H1 (cell line): ENCODE results near the gene PPARA.

Source experiments
- CTCF ChIP-seq, 3 experiments: IDR thresholded peaks; 1 replicate in 2 of 3; 2 replicates in 1 of 3; pipeline versions ENCODE4 v1.5.1 to v1.6.1; 2011; ENCODE audit warnings: low read length in 3 of 3, mild to moderate bottlenecking in 3 of 3, inconsistent platforms in 2 of 3, low read depth in 1 of 3, moderate library complexity in 1 of 3; ENCODE audit not compliant: insufficient read depth in 1 of 3; ENCODE audit errors: control extremely low read depth in 1 of 3
- JUND ChIP-seq: IDR thresholded peaks from 2 replicates; pipeline ENCODE4 v1.6.1; 2011; ENCODE audit warnings: mild to moderate bottlenecking, improper control_type of control experiment, low read length
- TF ChIP-seq, protein P1 (sequence below): IDR thresholded peaks from 2 replicates; pipeline ENCODE4 v1.6.1; 2011; ENCODE audit warnings: low read depth, mild to moderate bottlenecking, low read length; ENCODE audit not compliant: insufficient read depth

DNA sequence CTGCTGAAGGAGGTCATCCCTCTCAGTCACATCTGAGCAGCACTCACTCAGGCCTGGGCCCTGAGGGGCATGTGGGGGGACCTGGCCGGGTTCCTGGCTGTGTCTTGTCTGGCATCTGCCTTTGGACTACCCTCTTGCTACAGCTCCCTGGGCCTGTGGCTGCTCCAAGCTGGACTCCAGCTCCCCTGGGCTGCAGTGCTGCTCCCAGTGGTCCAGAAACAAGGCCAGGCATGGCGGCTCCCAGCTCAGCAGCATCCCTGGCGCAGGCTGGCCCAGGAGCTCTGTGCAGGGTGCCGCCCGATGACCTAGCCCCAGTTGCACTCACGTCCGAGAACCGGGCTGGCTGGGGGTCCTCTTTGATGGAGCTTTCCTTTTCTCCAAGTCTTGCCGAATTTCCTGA, 94.4 kb downstream of the PPARA start:
- TF ChIP-seq JUND (no peak), CTCF (IDR thresholded peaks at IDR 0.05; ENCODE audit: control extremely low read depth in 1 of 3, insufficient read depth in 1 of 3, low read depth in 1 of 3, low read length in 3 of 3) (no peak)
- TF ChIP-seq, protein P1, sequence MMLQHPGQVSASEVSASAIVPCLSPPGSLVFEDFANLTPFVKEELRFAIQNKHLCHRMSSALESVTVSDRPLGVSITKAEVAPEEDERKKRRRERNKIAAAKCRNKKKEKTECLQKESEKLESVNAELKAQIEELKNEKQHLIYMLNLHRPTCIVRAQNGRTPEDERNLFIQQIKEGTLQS, result no peak
